Raji (cell line): ENCODE measurements around the gene EDDM13.

ENCODE experiments used
- POLR2A ChIP-seq: IDR thresholded peaks from 2 replicates; pipeline ENCODE4 v1.6.1; 2011; ENCODE audit warnings: low read depth, low read length, control low read depth; ENCODE audit not compliant: insufficient read depth

Gene EDDM13

DNA sequence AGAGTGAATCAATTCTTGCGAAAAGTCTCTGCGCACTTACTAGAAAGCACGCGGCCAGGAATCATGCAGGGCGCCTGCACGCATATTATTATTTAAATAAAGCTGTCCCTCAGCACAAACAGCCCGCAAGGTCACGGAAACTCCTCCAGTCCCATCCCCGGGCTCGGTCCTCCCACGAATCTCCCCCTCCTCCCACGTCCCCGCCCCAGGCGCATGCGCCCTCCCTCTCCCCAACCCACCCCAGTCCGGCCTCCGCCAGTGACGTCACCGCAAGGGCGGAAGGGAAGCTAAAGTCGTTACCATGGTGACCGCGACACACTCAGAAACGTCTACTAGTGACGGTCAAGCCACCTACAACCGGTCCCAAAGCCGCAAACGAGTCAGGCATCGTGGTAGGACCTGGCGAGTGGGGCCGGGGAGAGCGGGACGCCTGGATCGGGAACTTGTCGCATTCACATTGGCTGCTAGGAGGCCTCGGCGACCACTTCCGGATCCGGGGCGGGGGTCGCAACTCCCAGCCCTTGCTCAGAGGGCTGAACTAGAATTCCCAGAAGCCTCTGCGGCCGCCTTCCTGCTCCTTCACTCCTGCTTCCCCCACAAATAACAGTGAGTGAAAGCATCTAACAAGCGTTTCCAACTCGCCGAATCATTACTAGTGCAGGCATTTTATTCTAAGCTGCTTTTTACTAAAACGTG lies 42.0 kb downstream of the EDDM13 start, which contains the start of gene ZSCAN5A:
ZSCAN5A (minus strand) TSS at position 459 of the 696 bp plus-strand sequence. CDS start 89,793 bp downstream, outside the sequence.
- peak; percentile 51 for TF ChIP-seq POLR2A

DNA sequence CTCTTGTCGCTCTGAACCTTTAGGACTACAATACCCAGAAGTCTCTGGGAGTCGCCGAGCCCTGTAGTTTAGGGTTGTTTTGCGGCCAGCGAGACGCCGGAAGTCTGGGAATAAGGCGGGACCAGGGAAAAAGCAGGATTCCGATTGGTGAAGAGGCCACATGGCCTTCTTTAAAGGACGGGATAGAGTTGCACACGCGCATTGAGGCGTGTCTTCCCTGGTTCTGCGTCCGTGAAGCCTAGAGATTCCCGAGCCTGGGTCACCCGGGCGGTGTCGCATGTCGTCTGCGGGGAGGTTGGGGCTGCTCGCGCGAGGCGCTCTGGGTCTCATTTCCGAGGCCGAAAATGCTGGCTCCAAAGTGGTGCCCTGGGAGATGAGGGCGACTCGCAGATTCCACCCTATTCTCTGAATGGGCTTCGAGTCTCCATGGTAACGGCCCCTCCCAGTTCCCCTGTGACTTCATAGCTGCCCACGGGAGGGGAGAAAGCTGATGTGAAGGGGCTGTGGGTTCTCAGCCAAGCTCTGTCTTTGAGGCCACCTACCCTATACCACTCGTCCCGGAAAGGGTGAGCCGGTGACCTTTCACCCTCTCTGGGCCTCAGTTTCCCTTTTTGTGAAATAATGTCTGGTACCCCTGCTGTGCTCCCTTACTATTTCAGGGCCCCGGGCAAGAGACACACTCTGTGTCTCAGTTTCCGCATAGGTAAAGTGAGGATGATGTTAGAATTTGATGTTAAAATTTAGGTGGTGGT lies 42.7 kb downstream of the EDDM13 start:
- peak; percentile 51 for TF ChIP-seq POLR2A

DNA sequence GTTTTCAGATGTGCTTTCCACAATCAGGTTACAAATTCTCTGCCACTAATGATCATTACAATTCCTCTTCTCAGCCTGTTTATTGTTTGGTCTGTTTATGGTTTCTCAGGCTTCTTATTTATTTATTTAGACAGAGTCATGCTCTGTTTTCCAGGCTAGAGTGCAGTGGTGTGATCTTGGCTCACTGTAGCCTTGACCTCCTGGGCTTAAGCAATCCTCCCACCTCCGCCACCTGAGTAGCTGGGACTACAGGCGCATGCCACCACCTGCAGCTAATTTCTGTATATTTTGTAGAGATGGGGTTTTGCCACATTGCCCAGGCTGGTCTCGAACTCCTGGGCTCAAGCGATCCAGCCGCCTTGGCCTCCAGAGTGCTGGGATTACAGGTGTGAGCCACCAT lies 44.2 kb downstream of the EDDM13 start:
- TF ChIP-seq POLR2A = no peak

DNA sequence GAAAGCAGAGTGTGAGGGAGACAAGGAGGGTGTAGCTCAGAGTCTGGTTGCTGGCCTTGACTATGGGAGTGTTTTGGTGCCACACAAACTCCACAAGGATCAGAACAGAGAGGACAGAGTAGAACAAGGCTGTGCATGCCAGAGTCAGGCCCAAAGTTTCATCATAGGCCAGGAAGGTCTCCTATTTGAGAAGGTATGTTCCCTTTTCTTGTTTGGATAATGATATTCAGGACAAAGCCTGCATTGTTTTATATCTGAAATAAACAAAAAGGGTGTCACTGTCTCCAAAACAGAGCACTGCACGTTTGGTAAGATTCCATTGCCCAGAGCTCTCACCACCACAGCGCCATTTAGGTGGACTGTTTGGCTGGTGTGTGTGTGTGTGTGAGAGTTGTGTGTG lies 45.2 kb downstream of the EDDM13 start:
- no peak for TF ChIP-seq POLR2A

DNA sequence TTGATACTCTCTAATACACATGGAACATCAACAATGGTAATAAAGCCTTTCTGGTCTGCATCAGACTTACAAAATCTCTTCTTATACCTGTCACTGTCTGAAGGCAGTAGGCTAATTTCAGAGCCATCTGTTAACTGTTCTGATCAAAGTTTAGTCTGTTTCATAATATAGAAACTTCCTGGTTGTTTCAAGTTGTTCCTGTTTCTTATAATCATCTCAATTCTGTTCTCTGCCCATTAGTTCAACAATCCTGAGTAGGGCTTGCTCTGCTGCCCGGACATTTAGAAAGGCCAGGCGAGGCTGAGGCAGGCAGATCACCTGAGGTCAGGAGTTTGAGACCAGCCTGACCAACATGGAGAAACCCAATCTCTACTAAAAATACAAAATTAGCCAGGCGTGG lies 47.4 kb downstream of the EDDM13 start:
- TF ChIP-seq POLR2A = no peak

DNA sequence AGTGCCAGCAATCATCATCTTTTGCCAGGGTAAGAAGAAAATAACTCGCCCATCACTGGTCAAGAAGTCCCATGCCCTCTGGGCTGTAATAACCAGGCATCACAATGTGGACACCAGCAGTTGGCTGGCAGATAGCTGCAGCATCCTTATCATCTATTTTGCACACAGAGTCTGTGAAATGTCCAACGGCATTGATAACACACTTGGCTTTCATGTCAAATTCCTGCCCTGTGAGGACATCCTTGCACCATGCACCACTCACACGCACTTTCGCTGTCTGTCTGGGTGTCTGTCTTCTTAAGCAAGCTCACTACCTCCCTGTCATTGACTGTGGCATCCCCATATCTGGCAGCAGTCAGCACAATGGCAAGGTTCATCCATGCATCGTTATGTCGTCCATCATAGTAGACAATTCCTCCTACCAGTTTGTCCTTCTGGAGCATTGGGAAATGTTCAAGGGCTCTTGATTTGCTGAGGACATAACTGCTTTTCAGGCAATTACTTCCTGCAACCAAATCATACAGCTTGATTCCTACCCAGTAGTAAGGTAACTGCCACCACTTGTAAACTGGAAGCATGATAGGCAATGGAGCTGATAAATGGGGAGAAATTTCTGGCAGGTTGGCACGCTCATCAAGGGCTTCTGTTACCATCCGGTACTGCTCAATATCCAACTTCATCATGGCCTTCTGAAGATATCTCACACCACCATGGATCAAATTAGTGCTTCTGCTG lies 48.9 kb downstream of the EDDM13 start:
- no peak for TF ChIP-seq POLR2A

DNA sequence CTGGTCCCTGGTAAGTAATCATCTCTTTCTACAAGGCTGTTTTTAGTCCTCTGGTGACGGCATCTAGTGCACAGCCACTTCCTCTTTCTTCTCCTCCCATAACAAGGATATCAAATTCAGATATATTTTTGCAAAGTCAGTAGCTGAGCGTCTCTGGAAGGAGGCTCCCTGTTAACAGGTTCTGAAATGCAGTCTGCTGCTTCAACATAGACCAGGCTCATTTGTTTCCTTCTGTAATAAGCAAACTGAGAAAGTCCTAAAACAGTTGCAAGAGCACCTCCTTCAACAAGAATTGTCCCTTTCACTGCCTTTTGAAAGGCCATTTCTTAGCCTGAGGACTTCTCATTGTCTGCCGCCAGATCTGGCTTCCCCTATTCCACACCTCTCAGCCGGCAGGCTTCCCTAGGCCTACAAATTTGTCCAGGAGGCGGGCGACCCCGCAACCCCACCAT lies 49.5 kb downstream of the EDDM13 start:
- TF ChIP-seq POLR2A = no peak

DNA sequence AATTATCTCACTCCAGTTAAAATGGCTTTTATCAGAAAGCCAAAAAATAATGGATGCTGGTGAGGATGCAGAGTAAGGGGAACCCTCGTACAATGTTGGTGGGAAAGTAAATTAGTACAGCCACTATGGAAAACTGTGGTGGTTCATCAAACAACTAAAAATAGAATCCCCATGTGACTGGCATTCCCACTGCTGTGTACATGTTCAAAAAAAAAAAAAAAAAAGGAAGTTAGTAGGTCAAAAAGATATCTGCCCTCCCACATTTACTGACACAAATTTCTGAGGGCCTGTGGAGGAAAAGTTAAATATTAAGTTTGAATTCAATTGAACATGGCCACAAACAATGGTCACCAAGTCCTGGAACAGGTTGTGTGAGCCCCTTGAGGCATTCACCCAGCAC lies 51.9 kb downstream of the EDDM13 start:
- no peak for TF ChIP-seq POLR2A

DNA sequence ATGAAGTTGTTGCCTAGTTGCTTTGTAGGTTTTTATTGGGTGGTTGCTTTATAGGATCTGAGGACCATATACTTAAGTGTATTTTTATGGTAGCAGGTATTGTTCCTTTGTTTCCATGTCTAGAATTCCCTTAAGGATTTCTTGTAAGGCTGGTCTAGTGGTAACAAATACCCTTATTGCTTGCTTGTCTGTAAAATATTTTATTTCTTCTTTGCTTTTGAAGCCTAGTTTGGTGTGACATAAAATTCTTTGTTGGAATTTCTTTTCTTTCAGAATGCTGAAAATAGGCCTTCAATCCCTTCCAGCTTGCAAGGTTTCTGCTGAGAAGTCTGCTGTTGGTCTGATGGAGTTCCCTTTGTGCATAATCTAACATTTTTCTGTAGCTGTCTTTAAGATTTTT lies 60.1 kb downstream of the EDDM13 start:
- TF ChIP-seq POLR2A = no peak

DNA sequence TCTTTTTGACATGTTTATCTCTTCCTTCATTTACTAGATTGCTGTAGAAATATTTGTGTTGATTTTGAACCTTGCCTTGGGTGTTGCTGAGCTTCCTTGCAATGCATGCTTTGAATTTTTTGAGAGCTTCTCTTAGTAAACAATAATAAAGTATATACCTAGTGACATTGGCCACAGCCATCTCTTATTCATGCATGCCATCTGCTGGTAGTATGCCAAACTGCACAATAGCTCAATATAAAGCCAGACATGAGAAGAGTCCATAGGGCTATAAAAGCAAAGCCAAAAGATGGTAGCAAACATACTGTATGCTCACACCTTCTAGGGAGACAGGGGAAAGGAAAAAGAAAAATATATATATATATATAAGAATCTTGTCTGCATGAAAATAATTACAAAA lies 61.0 kb downstream of the EDDM13 start:
- TF ChIP-seq POLR2A = no peak

DNA sequence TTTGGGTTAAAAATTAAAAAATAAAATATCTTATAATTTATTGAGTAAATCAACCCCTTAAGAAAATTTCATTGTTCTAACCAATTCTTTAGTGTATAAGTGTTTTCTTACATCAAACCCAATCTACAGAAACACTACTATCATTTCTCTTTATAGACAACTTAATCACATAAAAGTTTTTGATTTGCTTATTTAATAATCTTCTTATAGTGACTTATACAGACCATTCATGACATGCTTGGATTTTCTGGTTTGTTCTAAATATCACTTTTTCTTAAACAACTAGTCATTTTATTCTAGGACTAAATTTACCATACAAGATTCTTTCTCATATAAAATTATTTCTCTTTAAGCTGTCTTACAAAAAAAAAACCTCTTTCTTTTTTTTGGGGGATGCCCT lies 69.4 kb downstream of the EDDM13 start:
- no peak for TF ChIP-seq POLR2A

DNA sequence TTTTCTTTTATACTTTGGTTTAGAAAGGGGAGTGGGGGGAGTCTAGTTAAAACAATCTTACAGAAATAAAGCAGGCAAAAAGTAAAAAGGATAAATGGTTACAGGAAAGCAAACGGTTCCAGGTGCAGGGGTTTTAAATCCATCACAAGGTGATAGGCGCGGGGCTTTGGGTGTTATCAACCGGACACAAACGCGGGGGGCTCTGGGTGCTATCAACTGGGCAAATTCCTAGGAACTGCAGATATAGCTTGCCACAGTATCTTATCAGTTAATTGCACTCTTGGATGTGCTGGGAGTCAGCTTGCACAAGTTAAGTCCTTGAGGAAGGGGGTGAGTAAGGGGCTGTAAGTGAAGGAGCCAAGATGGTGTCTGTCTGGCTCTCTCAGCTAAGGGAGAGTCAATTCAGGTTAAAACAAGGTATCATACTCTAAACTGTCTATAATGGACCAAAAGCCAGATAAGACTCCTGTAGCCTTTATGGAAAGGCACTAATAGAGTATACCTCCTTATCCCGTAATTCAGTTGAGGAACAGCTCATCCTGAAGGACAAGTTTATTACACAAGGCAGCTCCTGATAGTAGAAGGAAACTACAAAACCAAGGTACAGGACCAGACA lies 74.7 kb downstream of the EDDM13 start:
- TF ChIP-seq POLR2A = no peak

DNA sequence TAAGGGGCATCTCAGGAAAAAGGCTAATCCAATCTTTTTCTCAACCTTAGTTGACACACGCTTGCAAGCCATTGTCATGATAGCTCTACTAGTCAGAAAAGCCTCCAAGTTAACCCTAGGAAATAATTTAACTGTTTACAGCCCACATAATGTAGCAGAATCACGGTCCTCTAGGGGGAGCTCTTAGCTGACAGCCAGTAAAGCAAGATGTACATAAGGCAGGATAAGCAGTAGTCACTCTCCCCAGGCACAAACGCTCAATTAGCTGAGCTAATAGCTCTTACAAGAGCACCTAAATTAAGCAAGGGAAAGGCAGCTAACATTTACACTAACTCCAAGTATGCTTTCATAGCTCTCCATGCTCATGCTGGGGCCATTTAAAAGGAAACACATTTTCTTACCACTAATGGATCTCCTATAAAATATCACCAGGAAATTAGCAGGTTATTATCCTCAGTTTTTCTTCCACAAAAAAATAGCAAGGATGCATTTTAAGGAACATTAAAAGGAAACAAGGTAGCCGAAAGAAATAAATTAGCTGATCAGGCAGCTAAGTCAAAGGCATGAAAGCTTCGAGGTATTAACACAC lies 75.8 kb downstream of the EDDM13 start:
- TF ChIP-seq POLR2A = no peak

DNA sequence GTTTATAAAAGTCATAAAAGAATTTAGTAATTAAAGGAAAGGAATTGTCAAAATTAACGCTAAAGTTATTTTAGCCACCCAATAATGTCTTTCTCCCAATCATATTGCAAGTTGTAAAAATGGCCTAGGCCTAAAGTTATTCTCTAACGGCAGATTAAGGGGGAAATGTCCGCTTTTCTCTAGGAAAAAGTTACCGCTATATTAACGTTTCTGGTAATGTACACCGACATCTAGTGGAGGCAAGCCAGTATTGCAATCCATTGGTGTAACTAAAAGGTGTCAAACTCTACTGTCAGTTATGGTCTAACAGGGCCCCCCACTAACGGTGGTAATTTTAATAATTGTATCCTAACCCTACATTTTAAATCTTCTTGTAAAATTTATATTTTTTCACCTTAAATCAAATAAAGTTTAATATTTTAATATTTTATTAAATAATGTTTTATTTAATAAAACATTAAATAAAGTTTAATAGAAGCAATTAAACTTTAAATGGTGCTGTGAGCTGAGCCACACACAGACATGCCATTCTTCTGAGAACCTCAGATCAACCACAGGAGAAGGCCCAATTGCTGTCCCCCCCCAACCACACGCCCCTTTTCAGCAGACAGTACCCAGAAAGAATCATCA lies 78.0 kb downstream of the EDDM13 start:
- TF ChIP-seq POLR2A = no peak
